Natural killer cell (primary cell): ENCODE data around the gene NT5C2. TPM values are rescaled to one million over a fixed set of nuclear protein-coding genes. Genes with fewer than 3 reads are reported as not detected.

ENCODE experiments used
- ATAC-seq, 3 donors: fragments of 150-1000 bp in 2 of 3; fragments of 200-7000 bp in 1 of 3; cut with Tn5 transposase; 1 replicate in 1 of 3; 2 replicates in 2 of 3; pipeline ENCODE4 v1.10.0; 2021; ENCODE audit warnings: mild to moderate bottlenecking in 2 of 3, moderate library complexity in 2 of 3
- DNase-seq, 2 donors: peaks; one replicate each; pipeline versions ENCODE4 v3.0.0 to v3.0.0-alpha.2; 2013 to 2021; ENCODE audit warnings: mixed read lengths in 1 of 2
- H3K27ac ChIP-seq: one replicate; pipeline ENCODE4 v1.5.1; 2013; ENCODE audit warnings: mild to moderate bottlenecking, low read length
- H3K27me3 ChIP-seq: one replicate; pipeline ENCODE4 v1.6.1; 2013; ENCODE audit warnings: low read length; ENCODE audit not compliant: control insufficient read depth, insufficient read depth
- H3K36me3 ChIP-seq: one replicate; pipeline ENCODE4 v1.6.1; 2013; ENCODE audit warnings: low read length; ENCODE audit not compliant: control insufficient read depth, insufficient read depth
- H3K4me1 ChIP-seq: one replicate; pipeline ENCODE4 v1.6.1; 2013; ENCODE audit warnings: low read length; ENCODE audit not compliant: control insufficient read depth, insufficient read depth
- H3K4me3 ChIP-seq: one replicate; pipeline ENCODE4 v1.5.1; 2013; ENCODE audit warnings: low read length
- H3K9me3 ChIP-seq: one replicate; pipeline ENCODE4 v1.6.1; 2013; ENCODE audit warnings: low read length; ENCODE audit not compliant: control insufficient read depth, insufficient read depth
- H3K27ac Mint-ChIP-seq, 2 donors: one replicate each; pipeline ENCODE4 v1.8.0; 2022; ENCODE audit warnings: mild to moderate bottlenecking in 2 of 2, mixed read lengths in 2 of 2, moderate library complexity in 1 of 2
- H3K27me3 Mint-ChIP-seq, 2 donors: one replicate each; pipeline ENCODE4 v1.8.0; 2022; ENCODE audit warnings: low read depth in 2 of 2, mixed read lengths in 2 of 2
- H3K36me3 Mint-ChIP-seq: one replicate; pipeline ENCODE4 v1.8.0; 2022; ENCODE audit warnings: mixed read lengths
- H3K4me1 Mint-ChIP-seq, 2 donors: one replicate each; pipeline ENCODE4 v1.8.0; 2022; ENCODE audit warnings: mixed read lengths in 2 of 2
- H3K4me3 Mint-ChIP-seq: one replicate; pipeline ENCODE4 v1.8.0; 2022; ENCODE audit warnings: mild to moderate bottlenecking, moderate library complexity, mixed read lengths
- H3K9me3 Mint-ChIP-seq, 2 donors: one replicate each; pipeline ENCODE4 v1.8.0; 2022; ENCODE audit warnings: mixed read lengths in 2 of 2
- CTCF ChIP-seq: fragments of 200-600 bp; IDR thresholded peaks from one replicate; pipeline ENCODE4 v1.8.0; 2022; ENCODE audit warnings: antibody characterized with exemption
- WGBS: methylation state at CpG from one replicate; pipeline ENCODE4 v1.1.7; 2013; ENCODE audit warnings: missing lambda C conversion rate; ENCODE audit not compliant: insufficient coverage; 5-methylcytosine and 5-hydroxymethylcytosine counted together
- intact Hi-C: fragments of 100-400 bp; cut with micrococcal nuclease; formaldehyde crosslinking; loops from one replicate; pipeline ENCODE4 v1.14.2; 2022
- total RNA-seq, 4 donors: library from RNA; stranded (reverse); fragments of 120-200 nt in 1 of 4; gene quantifications; one replicate each; pipeline versions ENCODE4 v1.2.3 to v1.2.4, GENCODE V29; 2013 to 2022

NT5C2 gene
- total RNA-seq, 3 donors from 2014 or later (not counting 1 experiment from before 2014, with no cell fraction given) = 84.4 to 110 (median 89.4) TPM

DNA sequence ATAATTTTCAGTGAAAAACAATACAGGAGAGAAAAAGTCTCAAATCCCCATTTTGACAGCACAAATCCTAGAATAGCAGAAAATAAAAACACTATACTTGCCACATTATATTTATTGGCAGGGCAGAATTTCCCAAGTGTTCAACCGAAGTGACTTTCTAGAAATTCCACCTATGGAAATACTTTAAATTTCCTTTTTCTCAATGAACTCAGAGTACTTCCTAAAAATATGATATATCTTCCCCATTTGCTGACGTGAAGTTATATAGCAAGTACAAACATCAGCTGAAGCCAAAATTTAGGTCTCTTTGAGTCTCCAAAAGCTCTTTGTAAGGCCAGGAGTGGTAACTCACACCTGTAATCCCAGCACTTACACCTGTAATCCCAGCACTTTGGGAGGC lies 83.3 kb downstream of the NT5C2 start:
- Histone ChIP-seq H3K27me3 (no peaks in the 10 kb centered on the region), H3K36me3 (peaks cover 13% of the 10 kb centered on the region), H3K9me3 (no peaks in the 10 kb centered on the region), H3K4me1 (no peaks in the 10 kb centered on the region), H3K4me3 (no peak overlapping the region), H3K27ac (no peak overlapping the region)
- ATAC-seq (no peak), DNase-seq (no peak)
- peaks cover 13 to 21% of the 10 kb centered on the region in 2 donors for H3K4me1 Mint-ChIP-seq
- no peaks in the 10 kb centered on the region for H3K9me3 Mint-ChIP-seq
- H3K27me3 Mint-ChIP-seq = no peaks in the 10 kb centered on the region
- no peak overlapping the region for H3K4me3 Mint-ChIP-seq
- no peak for TF ChIP-seq CTCF
- no peak overlapping the region for H3K27ac Mint-ChIP-seq
- 94% methylated on average over 2 of the region's 2 CpGs for WGBS
- no peaks in the 10 kb centered on the region for H3K36me3 Mint-ChIP-seq
- intact Hi-C loops = no loop called here

- H3K36me3 ChIP-seq = peaks cover 24% of the 10 kb centered on the region
- H3K4me3 ChIP-seq = no peak overlapping the region
- H3K27ac ChIP-seq = no peak overlapping the region
- no peak for TF ChIP-seq CTCF
- Mint-ChIP-seq H3K4me3 (no peak overlapping the region), H3K9me3 (no peaks in the 10 kb centered on the region), H3K36me3 (no peaks in the 10 kb centered on the region), H3K27ac (no peak overlapping the region), H3K4me1 (peaks cover 19 to 32% of the 10 kb centered on the region in 2 donors), H3K27me3 (no peaks in the 10 kb centered on the region)
- H3K4me1 ChIP-seq = no peaks in the 10 kb centered on the region
- intact Hi-C loops = no loop called here
- DNase-seq (no peak), ATAC-seq (no peak)
- no peaks in the 10 kb centered on the region for H3K27me3 ChIP-seq
- no peaks in the 10 kb centered on the region for H3K9me3 ChIP-seq
Measured at GRCh38 chr10:103106539-103106938, 86.5 kb downstream of the NT5C2 start.

DNA sequence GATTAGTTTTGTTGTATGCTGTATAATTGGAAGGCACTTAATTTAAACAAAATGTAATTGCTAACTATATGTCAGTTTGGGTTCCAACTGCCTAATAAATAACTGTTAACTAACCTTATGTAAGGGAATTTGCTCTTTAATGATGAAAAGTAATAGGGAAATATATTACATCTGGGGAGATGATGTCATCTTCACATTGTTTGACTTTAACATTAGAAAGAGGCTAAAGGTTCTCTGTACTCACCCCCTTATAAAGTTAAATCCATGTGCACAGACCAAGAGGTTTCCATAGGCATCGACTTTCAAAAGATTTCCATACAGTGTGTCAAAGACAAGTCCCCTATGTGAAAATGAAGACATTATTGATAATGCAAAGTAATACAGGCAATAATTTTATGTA lies 87.6 kb downstream of the NT5C2 start:
- intact Hi-C loops = no loop called here
- Mint-ChIP-seq H3K4me1 (peaks cover 16 to 22% of the 10 kb centered on the region in 2 donors), H3K9me3 (no peaks in the 10 kb centered on the region), H3K27me3 (no peaks in the 10 kb centered on the region), H3K4me3 (no peak overlapping the region), H3K36me3 (no peaks in the 10 kb centered on the region), H3K27ac (no peak overlapping the region)
- H3K36me3 ChIP-seq = peaks cover 33% of the 10 kb centered on the region
- ATAC-seq (no peak), DNase-seq (no peak)
- H3K27ac ChIP-seq = no peak overlapping the region
- no peaks in the 10 kb centered on the region for H3K9me3 ChIP-seq
- no peaks in the 10 kb centered on the region for H3K4me1 ChIP-seq
- no peaks in the 10 kb centered on the region for H3K27me3 ChIP-seq
- TF ChIP-seq CTCF = no peak
- no CpG with 5 or more reads among the region's 1 CpG for WGBS
- no peak overlapping the region for H3K4me3 ChIP-seq

DNA sequence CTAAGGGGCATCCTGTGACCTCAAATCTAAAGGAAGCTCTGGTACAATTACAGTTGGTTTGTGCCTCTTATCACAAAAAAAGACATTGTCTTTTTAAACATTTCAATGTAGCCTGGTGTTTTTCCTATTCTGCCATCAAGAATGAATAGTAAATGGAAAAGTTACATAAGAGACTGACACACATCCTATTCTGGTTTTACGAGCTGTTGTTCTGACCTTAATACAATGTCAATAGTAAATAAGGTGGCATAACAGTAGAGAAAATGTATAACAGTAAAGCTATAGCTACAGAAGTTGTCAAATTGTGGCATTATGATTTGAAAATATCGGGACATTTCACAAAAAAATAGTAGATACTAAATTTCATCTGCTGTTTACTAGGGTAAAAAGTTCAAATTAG lies 88.4 kb downstream of the NT5C2 start:
- no peak overlapping the region for H3K27ac ChIP-seq

More for the DNA sequence above, 88.4 kb downstream of the NT5C2 start:
- H3K4me3 ChIP-seq = no peak overlapping the region
- no peaks in the 10 kb centered on the region for H3K4me1 ChIP-seq
- Mint-ChIP-seq H3K9me3 (no peaks in the 10 kb centered on the region), H3K27ac (no peak overlapping the region), H3K4me1 (peaks cover 16 to 20% of the 10 kb centered on the region in 2 donors), H3K36me3 (no peaks in the 10 kb centered on the region), H3K27me3 (no peaks in the 10 kb centered on the region), H3K4me3 (no peak overlapping the region)
- WGBS = no CpG with 5 or more reads among the region's 2 CpGs
- ATAC-seq = no peak
- no peak for DNase-seq
- no peak for TF ChIP-seq CTCF
- no peaks in the 10 kb centered on the region for H3K27me3 ChIP-seq
- peaks cover 41% of the 10 kb centered on the region for H3K36me3 ChIP-seq
- no peaks in the 10 kb centered on the region for H3K9me3 ChIP-seq
- intact Hi-C loops = no loop called here
